GM18909 (cell line): ENCODE measurements around the gene ECPAS.
"Not testable (repeated sequence)": the region's sequence is repeated elsewhere in the genome, so short reads cannot be mapped to it uniquely, and the experiment has no call there.

Source experiments
- ATAC-seq: cut with Tn5 transposase; IDR thresholded peaks from one replicate; pipeline ENCODE4 v1.9.1; 2021; ENCODE audit warnings: mild to moderate bottlenecking; ENCODE audit not compliant: unreplicated experiment, poor library complexity

ECPAS gene

GRCh38 chr9:111431684-111432083 is 52.5 kb downstream of the ECPAS start:
- ATAC-seq = no peak

GRCh38 chr9:111429175-111429574 is 55.0 kb downstream of the ECPAS start:
- ATAC-seq = no peak

DNA sequence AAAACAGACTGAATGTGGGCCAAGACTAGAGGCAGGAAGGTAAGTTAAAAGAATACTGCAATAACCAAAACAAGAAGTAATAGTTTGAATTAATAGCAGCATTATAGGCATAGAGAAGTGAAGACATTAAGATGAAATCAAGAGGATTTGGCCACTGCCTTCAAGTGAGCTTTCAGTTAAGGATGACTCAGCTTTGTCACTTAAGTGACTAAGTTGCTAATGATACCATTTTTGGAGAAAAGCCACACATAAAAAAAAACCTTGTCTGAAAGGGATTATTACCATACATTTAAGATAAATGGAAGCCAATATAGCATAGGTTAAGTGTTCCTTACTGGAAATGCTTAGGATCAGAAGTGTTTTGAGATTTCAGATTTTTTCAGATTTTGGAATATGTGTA is 57.0 kb downstream of the ECPAS start:
- no peak for ATAC-seq

- no peak for ATAC-seq
Observed at GRCh38 chr9:111423389-111423788, 60.8 kb downstream of the ECPAS start.

- no peak for ATAC-seq
Observed at GRCh38 chr9:111414406-111414805, 69.8 kb downstream of the ECPAS start.

GRCh38 chr9:111413996-111414395 is 70.2 kb downstream of the ECPAS start:
- no peak for ATAC-seq

- ATAC-seq = no peak
Observed at GRCh38 chr9:111412280-111412679, 71.9 kb downstream of the ECPAS start.

DNA sequence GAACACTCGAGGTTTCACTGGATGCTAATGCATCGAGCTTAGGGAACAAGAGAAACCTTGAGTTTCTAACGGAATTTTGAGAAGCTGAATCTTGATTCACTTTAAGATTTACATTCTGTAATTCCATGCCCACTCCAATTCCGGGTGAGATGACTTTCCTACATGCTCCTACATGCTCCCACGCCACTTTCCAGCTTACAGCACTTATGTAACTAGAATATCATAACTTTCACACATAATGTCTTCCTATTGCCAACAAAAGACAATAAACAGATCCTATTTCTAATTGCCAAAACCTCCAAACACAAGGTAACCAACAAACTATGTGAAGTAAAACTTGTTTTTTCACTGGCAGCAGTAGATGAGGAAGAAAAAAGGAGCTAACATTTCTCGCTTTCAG is 72.9 kb downstream of the ECPAS start:
- no peak for ATAC-seq

- no peak for ATAC-seq
Observed at GRCh38 chr9:111407813-111408212, 76.4 kb downstream of the ECPAS start.

- ATAC-seq = no peak
Observed at GRCh38 chr9:111405701-111406100, 78.5 kb downstream of the ECPAS start.

DNA sequence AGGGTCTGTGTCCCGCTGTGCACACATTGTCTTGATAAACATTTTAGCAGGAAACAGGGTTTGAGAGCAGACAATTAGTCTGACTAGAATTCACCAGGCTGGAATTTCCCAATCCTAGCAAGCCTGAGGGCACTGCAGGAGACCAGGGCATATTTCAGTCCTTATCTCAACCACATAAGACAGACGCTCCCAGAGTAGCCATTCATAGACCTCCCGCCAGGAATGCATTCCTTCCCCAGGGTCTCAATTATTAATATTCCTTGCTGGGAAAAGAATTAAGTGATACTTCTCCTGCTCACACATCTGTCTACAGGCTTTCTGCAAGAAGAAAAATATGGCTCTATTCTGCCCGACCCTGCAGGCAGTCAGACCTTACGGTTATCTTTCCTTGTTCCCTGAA is 82.7 kb downstream of the ECPAS start:
- not testable (repeated sequence) for ATAC-seq

DNA sequence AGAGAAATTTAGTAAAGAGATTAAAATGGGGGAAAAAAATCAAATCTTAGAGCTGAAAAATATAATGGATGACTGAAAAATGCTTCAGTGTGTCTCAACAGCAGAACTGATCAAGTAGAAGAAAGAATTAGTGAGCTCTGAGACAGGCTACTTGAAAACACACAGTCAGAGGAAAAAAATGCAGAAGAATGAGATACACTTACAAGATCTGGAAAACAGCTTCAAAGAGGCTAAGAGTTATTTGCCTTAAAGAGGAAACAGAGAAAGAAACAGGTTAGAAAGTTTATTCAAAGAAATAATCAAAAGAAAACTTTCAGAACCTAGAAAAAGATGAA is 83.7 kb downstream of the ECPAS start:
- ATAC-seq = no peak

DNA sequence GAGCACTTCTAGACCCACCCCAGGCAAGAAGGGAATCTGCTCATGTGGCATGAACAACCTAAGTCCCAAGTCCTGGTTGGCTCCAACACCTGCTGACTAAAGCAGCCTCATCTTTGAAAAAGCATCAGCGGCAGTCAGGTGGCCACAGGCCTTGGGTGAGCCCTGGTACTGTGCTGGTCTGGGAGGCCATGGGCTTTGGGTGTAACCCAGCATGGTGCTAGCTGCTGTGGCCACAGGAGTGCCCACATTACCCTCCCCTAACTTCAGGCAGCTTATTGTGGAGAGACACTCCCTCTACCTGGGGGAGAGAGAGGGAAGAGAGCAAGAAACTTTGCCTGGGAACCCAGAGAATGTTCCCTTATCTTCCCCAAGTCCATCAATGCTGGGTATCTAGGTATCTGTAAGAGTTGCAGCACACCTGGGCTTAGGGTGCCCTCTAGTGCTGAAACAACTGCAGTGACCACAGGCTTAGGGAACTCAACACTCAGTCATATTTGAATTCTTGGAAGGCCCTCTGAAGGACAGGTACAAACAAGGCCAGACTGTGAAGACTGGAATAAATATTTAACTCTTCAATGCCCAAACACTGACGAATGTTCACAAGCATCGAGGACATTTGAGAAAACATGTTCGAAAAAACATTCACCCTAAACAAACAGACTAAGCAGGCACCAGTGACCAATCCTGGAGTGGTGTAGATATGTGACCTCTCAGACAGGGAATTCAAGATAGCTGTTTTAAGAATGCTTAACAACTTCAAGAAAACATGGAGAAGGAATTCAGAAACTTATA is 84.2 kb downstream of the ECPAS start:
- ATAC-seq = no peak

DNA sequence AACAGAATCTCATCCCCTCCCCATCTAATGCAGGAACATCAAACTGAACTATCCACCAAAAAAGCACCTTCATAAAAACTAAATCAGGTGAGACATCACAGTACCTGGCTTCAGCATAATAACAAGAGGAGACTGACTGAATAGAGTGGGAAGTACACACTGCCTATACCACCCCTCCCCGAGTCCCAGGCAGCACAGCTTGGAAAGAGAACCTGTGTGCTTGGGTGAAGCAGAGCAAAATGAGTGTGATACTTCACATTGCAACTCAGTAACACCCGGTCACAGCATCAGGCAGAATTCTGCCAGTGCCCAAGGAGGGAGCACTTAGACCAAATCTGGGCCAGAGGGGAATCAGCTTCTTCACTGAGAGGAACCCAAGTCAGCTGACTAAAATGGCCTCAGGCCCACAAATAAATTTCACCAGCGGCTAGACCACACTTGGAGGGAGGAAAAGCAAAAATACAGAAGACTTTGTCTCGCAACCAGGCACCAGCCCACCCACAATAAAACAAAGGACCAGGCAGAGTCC is 84.9 kb downstream of the ECPAS start:
- no peak for ATAC-seq

GRCh38 chr9:111393971-111394370 is 90.2 kb downstream of the ECPAS start:
- ATAC-seq = no peak

DNA sequence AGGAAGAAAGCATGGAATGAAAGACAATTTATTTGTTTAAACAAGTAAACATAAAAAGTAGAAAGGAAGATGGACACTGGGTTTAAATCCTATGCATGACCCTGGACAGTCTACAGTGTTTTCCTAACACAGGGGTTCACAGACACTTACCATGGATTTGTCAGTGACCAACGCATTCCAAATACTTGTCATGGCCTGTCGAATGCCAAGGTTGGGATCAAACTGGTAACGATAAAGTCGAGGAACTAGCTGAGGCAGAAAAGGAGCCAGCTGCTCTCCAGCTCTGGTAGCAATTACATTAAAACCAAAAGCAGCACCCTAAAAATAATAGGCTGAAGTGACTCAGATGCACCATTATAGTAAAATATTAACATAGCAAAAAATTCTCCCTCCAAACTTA is 94.8 kb downstream of the ECPAS start:
- no peak for ATAC-seq

DNA sequence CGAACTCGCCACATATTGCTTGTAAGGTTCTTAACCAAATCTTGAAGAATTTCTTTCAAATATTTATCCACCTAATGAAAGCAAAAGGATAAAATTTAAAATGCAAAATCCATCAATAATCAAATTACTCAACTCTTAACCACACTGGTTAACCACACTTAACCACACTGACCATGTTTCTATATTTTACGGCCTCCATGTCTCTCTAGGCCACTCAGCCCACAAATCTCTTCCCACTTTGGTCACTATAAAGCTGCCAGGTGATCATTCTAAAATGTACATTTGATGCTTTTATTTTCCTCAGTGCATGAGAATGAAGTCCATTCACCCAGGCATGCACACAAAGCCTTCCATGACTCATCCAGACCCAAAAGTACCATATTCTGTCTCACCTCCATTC is 97.8 kb downstream of the ECPAS start:
- no peak for ATAC-seq

DNA sequence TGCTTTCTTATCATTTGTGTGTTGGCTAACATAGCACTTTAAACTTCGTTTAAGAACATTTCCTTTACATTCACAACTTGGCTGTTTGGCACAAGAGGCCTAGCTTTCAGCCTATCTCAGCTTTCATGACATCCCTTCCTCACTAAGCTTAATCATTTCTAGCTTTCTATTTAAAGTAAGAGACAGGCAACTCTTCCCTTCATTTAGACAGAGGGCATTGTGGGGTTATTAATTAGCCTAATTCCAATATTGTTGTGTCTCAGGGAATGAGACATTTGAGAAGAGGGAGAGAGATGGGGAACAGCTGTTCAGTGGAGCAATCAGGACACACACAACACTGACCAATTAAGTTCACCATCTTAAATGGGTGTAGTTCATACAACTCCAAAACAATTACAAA is 103.2 kb downstream of the ECPAS start:
- ATAC-seq = no peak

DNA sequence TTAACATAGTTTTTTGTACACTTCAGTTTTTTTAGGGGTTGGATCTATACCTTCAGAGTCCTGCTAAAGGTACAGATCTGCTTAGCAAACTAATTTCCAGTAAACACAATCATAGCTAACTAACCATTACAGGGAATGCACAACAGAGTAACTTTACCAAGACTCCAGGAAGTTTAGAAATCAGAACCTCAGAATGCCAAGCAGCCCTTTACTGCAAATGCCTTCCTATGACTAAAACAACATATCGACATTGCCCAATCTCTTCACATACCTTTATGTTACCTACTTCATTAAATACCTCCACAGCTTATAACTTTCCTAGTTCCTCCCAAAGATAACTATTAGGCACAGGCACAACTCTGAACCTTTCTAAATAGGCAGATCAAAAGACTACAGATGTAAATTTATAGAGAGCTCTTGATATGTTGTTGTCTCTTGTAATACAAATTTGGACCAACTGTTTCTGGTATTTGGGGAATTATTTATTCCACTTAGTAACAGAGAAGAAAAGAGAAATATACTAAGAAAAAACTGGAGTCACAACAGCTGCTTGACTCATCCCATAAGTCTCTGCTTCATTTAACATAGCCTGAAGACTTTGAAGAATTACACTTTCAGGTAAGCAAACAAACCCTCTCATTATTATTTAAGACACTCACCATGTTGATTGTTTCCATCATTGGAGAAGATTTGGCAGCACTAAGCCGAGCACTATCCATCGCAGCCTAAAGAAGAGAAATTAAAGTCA is 108.2 kb downstream of the ECPAS start:
- no peak for ATAC-seq

DNA sequence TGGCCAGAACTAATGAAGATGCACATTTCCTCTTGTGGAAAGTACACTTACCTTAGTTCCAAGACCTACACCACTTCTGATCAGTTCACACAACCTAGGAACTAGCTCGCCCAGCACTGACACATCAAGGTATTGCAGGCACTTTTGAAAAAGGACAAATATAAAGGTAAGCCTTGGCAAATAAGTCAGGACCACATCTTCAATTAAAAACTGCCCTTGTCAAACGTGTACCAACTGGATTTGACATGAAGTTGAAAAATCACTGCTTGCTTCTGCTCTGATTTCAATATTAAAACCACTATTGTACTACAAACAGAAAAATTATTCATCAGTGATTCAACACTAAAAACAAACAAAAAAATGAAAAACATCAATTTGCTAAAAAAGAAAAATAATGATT is 109.1 kb downstream of the ECPAS start:
- no peak for ATAC-seq

DNA sequence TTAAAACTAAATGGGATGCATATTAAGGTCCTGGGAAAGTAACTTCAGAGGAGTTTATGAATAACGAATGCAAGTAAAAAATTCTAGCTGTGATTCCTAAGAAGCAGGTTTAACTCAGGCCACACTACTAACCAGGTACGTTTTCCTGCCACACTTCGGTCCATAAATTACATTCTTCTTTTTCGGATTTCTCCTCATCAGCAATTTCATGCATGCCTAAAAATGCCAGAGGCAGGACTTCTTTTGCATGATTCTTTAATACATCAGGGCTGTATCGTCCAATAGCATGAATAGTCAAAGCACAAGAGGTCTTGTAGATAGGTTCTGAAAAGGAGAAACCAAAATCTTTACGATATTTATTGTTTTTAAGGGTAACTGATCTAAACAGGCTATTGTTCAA is 111.9 kb downstream of the ECPAS start:
- no peak for ATAC-seq

GRCh38 chr9:111366978-111367377 is 117.2 kb downstream of the ECPAS start:
- no peak for ATAC-seq
